ENCODE measurements around the gene FTO.
"Not testable (repeated sequence)": the region's sequence is repeated elsewhere in the genome, so short reads cannot be mapped to it uniquely, and the experiment has no call there.

Gene FTO

DNA sequence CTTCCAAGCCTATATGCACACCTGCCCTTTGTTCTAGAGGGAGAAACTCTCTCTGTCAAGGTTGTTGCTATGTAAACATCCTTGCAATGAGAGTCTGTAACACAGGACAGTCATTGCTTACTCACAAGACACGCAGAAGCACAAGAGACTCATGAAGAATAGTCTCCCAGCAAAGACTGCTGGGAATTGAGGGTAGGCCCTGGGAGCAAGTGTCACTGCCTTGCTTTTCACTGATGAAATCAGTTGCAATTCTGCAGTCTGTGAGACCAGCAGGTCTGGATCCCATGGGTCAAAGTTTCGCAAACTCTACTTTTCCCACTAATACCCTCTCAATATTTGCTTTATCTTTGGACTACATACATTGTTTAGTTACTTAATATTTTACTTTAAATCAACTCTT lies 177.4 kb downstream of the FTO start:
- H3K4me3 ChIP-seq (ENCODE audit: low read length), result no peak overlapping the region
- no peak for TF ChIP-seq ZNF274 (IDR thresholded peaks at IDR 0.05; ENCODE audit: low read depth, low read length)

DNA sequence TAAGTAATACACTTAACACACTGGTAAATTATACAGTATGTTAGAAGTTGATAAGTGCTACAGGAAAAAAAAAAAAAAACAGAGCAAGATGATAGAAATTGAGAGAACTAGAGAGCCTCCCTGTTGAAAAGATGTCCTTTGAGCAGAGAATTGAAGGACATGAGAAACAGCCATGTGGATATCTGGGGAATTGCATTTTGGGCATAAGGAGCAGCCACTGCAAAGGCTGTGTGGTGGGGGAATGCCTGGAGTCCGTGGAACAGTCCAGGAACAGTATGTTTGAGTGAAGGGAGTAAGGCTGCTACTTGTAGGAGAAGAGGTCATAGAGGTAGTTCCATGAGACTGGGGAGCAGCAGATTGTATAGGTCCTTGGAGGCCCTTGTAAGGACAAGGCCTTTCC lies 178.4 kb downstream of the FTO start:
- H3K4me3 ChIP-seq (ENCODE audit: low read length), result no peak overlapping the region

DNA sequence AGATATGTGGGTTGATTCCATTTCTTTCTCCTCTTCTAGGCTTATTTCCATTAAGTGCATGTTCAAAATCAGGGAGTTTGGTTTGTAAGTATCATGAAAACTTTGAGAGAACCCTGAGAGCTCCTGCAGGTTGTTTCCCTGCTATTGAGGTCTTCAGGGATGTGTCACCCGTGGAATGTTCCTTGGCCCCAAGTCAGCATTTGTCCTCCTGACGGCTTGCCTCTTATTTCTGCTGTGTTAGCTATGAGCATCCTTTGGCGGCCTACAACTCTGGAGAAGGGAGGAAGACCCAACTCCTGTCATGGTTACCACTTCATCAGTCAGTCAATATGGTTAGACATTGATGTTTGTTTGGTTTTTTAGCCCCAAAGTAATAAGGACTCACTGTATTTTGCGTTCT lies 180.8 kb downstream of the FTO start:
- TF ChIP-seq ZNF274 (IDR thresholded peaks at IDR 0.05; ENCODE audit: low read depth, low read length), result no peak
- H3K4me3 ChIP-seq (ENCODE audit: low read length), result no peak overlapping the region

More for the DNA sequence above, 178.4 kb downstream of the FTO start:
- no peak for TF ChIP-seq ZNF274 (IDR thresholded peaks at IDR 0.05; ENCODE audit: low read depth, low read length)

- H3K4me3 ChIP-seq (ENCODE audit: low read length), result no peak overlapping the region
- TF ChIP-seq ZNF274 (IDR thresholded peaks at IDR 0.05; ENCODE audit: low read depth, low read length), result no peak
Measured at GRCh38 chr16:53886482-53887378, 182.8 kb downstream of the FTO start.

DNA sequence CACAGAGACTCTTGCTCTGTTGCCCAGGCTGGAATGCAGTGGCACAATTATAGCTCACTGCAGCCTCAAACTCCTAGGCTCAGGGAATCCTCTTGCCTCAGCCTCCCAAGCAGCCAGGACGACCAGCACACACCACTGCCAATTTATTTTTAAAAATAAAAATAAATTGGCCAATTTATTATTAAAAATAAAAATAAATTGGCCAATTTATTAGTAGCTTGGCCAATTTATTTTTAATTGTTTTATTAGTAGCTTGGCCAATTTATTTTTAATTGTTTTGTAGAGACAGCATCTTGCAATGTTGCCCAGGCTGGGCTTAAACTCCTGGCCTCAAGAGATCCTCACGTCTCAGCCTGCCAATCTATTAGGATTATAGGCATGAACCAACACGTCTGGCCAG lies 184.3 kb downstream of the FTO start:
- no peak for TF ChIP-seq ZNF274 (IDR thresholded peaks at IDR 0.05; ENCODE audit: low read depth, low read length)
- no peak overlapping the region for H3K4me3 ChIP-seq (ENCODE audit: low read length)

DNA sequence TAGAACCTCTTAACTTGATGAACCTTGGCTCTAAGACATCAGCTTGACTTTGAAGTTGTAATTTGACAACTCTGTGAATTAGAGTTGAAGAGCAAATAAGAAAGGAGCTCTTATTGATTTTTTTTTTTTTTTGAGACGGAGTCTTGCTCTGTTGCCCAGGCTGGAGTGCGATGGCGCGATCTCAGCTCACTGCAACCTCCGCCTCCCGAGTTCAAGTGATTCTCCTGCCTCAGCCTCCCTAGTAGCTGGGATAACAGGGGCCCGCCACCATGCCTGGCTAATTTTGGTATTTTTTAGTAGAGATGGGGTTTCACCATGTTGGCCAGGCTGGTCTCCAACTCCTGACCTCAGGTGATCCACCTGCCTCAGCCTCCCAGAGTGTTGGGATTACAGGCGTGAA lies 186.9 kb downstream of the FTO start:
- not testable (repeated sequence) for H3K4me3 ChIP-seq (ENCODE audit: low read length)

- H3K4me3 ChIP-seq (ENCODE audit: low read length), result no peak overlapping the region
- TF ChIP-seq ZNF274 (IDR thresholded peaks at IDR 0.05; ENCODE audit: low read depth, low read length), result no peak
Measured at GRCh38 chr16:53891409-53892139, 187.6 kb downstream of the FTO start.

DNA sequence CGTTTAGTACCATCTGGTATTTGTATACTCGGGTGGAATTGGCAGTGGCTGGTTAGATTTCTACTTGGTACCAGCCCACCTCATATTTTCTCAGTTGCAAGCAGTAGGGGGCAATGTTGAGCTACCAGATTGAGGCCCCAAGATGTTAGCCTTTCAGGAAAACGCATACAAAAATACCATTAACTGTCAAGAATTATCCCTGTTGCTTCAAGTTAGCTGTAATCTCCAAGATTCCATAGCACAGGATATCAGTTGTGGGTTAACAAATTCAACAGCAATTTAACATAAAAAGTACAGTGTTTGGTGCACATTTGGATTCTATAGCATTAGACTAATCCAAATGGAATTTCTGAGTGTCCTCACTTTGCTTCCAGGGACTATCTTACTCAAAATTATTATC lies 188.2 kb downstream of the FTO start:
- no peak for TF ChIP-seq ZNF274 (IDR thresholded peaks at IDR 0.05; ENCODE audit: low read depth, low read length)
- no peak overlapping the region for H3K4me3 ChIP-seq (ENCODE audit: low read length)

DNA sequence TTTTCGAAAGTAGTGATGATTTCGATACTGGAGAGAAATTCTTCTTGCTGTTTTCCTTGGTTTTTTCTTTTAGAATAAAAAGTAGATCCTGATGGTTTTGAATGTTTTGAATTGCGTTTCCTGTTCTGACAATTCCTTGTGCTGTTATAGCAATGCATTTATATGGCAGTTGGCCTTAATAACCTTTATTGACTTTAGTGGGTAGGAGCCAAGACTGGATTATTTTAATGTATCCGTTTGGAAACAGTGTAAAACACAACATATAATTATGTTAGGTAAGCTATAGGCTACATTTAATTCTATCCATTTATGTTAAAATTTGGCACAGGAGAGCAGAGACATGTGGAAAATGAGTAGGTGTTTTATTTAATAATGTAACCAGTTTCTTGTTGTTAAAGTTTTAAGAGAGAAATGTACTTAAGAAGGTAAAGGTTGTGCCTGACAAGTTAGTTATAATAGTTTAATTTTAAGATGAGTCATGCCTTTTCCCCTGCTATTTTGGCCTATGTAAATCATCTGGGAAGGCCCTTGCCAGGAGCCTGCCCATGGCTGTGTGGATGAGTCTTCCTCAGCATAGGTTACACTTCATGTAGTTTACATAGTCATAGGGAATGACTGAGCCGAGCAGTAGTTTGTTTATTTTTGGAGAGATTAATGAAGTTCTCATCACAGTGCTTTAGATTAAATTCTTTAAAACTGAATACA lies 189.9 kb downstream of the FTO start:
- TF ChIP-seq ZNF274 (IDR thresholded peaks at IDR 0.05; ENCODE audit: low read depth, low read length), result no peak
- H3K4me3 ChIP-seq (ENCODE audit: low read length), result no peak overlapping the region

GRCh38 chr16:53894686-53895085 lies 190.7 kb downstream of the FTO start:
- no peak overlapping the region for H3K4me3 ChIP-seq (ENCODE audit: low read length)
- no peak for TF ChIP-seq ZNF274 (IDR thresholded peaks at IDR 0.05; ENCODE audit: low read depth, low read length)

GRCh38 chr16:53895433-53895832 lies 191.5 kb downstream of the FTO start:
- no peak overlapping the region for H3K4me3 ChIP-seq (ENCODE audit: low read length)
- TF ChIP-seq ZNF274 (IDR thresholded peaks at IDR 0.05; ENCODE audit: low read depth, low read length), result no peak

DNA sequence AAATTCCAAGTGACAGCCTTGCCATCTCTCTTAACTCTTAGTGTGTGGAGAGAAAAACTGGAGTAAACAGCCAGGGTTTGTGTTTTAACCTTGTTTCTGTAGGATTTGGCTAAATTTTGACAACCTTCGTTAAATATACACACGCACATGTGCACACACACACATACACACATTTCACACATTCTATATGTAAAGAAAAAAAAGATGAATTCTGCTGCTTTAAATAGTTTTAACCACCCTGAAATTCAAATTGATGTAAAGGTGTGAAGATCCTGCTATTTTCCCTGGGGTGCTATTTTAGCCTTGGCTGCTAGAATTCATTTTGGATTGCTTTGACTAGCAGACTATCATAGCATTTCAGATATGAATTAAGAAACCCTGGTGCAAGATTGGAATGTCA lies 191.9 kb downstream of the FTO start:
- TF ChIP-seq ZNF274 (IDR thresholded peaks at IDR 0.05; ENCODE audit: low read depth, low read length), result no peak
- no peak overlapping the region for H3K4me3 ChIP-seq (ENCODE audit: low read length)

DNA sequence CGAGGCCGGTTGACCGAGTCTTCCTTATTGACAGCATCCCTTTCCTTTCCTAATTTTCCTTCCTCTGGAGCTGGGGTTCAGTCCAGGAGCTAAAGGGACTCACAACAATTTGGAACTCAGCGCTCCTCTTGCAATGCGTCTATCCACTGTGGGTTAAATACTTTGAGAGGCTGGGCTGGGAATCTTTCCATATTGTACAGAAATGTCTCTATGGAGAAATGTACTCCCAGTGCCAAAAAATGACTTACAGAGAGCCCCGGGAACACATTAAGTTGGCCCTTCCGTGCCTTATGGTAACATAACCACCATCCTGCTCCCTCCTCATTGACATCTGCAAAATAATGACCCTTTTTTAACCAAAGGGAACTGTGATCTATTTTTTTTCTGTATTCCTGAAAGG lies 192.8 kb downstream of the FTO start:
- no peak for TF ChIP-seq ZNF274 (IDR thresholded peaks at IDR 0.05; ENCODE audit: low read depth, low read length)
- H3K4me3 ChIP-seq (ENCODE audit: low read length), result no peak overlapping the region

- no peak overlapping the region for H3K4me3 ChIP-seq (ENCODE audit: low read length)
- no peak for TF ChIP-seq ZNF274 (IDR thresholded peaks at IDR 0.05; ENCODE audit: low read depth, low read length)
Measured at GRCh38 chr16:53898993-53899392, 195.0 kb downstream of the FTO start.

GRCh38 chr16:53899431-53899830 lies 195.5 kb downstream of the FTO start:
- no peak overlapping the region for H3K4me3 ChIP-seq (ENCODE audit: low read length)
- no peak for TF ChIP-seq ZNF274 (IDR thresholded peaks at IDR 0.05; ENCODE audit: low read depth, low read length)

All from GM08714 (cell line).